ENCODE measurements around the gene KRTAP23-1. TPM values are rescaled to one million over a fixed set of nuclear protein-coding genes. Genes with fewer than 3 reads are reported as not detected.

KRTAP23-1 gene, protein sequence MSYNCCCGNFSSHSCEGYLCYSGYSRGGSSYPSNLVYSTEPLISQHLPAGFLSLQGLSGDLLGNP
- polyA plus RNA-seq (2012; rRNA removed) = not detected in 2 replicates
- not detected in 2 replicates for polyA plus RNA-seq (2012; cell fraction: cytosol; rRNA removed)
- polyA plus RNA-seq (2012; cell fraction: nucleus; rRNA removed) = not detected in 2 replicates

DNA sequence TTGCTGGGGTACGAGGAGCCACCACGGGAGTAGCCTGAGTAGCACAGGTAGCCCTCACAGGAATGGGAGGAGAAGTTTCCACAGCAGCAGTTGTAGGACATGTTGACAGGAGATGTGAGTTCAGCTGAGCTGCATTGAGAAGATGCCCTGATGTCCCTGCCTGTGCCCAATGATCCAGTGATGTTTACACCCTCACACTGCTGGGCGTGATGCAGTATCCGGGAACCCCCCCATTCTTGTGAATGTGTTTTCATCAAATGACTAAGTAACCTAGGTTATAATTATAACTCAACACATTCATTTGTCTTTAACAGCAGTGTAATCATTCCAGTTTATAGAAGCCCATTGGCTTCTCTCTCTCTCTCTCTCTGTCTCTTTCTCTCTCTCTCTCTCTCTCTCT, at the start of gene KRTAP23-1:
TSS of gene KRTAP23-1 (minus strand) at position 101 of the 400 bp plus-strand sequence. CDS start at position 101, 0 bp downstream.
- POLR2A ChIA-PET = no interaction called here

DNA sequence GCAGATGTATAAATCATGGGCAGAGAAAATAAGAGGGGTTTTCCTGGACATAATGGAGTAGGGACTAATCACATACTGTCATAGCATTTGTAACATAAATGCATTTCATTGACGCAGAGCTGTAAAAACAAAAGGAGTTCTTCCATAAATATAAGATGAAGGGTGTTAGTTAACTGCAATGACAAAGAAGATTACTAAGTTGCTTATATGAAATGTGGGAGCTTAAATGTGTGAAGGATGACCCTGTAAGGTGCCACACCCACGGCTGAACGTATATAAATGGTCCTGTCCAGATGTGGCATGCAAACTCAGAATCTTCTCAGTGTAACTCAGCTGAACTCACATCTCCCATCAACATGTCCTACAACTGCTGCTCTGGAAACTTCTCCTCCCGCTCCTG, 47.3 kb upstream of the KRTAP23-1 start, which contains the start of gene KRTAP13-1:
TSS of gene KRTAP13-1 (plus strand) at position 301 of the 400 bp plus-strand sequence. CDS start at position 357, 56 bp downstream.
- Histone ChIP-seq H4K20me1 (ENCODE audit: insufficient read depth) (no peaks in the 10 kb centered on the region), H3K27me3 (ENCODE audit: insufficient read depth) (peaks cover 9% of the 10 kb centered on the region), H2AFZ (ENCODE audit: low read depth) (no peak within 1 kb of the TSS), H3K9me2 (no peaks in the 10 kb centered on the region), H3K9me3 (no peaks in the 10 kb centered on the region), H3K4me1 (ENCODE audit: control insufficient read depth in 1 of 2, insufficient read depth in 2 of 2, low read depth in 1 of 2, low read length in 1 of 2) (no peaks in the 10 kb centered on the region), H3K4me3 (ENCODE audit: low read depth in 2 of 2, low read length in 1 of 2) (no peak within 1 kb of the TSS), H3K36me3 (replicated peaks in 1 of 2; ENCODE audit: control insufficient read depth in 1 of 2, insufficient read depth in 2 of 2, low read length in 1 of 2) (no peaks in the 10 kb centered on the region), H3K79me2 (ENCODE audit: insufficient read depth) (no peaks in the 10 kb centered on the region), H3F3A (replicated peaks; ENCODE audit: insufficient read depth) (no peaks in the 10 kb centered on the region), H3K27ac (ENCODE audit: low read depth in 2 of 2, low read length in 1 of 2) (no peak within 1 kb of the TSS), H3K9ac (no peak within 1 kb of the TSS), H3K4me2 (no peak within 1 kb of the TSS)
- POLR2A ChIA-PET = no interaction called here
- CTCF ChIA-PET = no interaction called here
- no peak for DNase-seq
- 3% methylated on average over 4 of the region's 4 CpGs for WGBS (ENCODE audit: low lambda C conversion rate)
- TF ChIP-seq PBX3 (IDR thresholded peaks at IDR 0.05) (no peak), YY1 (IDR thresholded peaks at IDR 0.05; ENCODE audit: low read depth) (no peak), TEAD4 (IDR thresholded peaks at IDR 0.05; ENCODE audit: borderline replicate concordance, insufficient read depth) (no peak), RAD21 (IDR thresholded peaks at IDR 0.05; ENCODE audit: low read length) (no peak), RCOR1 (IDR thresholded peaks at IDR 0.05; ENCODE audit: low read length) (no peak), GATA2 (CRISPR knock-in tag; IDR thresholded peaks at IDR 0.05) (no peak), NFIC (IDR thresholded peaks at IDR 0.05; ENCODE audit: borderline replicate concordance) (no peak), FOSL2 (IDR thresholded peaks at IDR 0.05; ENCODE audit: borderline replicate concordance, low read depth) (no peak), FOXJ3 (CRISPR knock-in tag; IDR thresholded peaks at IDR 0.05) (no peak), USF2 (IDR thresholded peaks at IDR 0.05; ENCODE audit: borderline replicate concordance, low read depth, low read length) (no peak), ZBTB33 (IDR thresholded peaks at IDR 0.05; ENCODE audit: borderline replicate concordance, low read depth) (no peak), RXRA (IDR thresholded peaks at IDR 0.05; ENCODE audit: borderline replicate concordance, low read depth) (no peak), SMC3 (IDR thresholded peaks at IDR 0.05; ENCODE audit: low read depth, low read length) (no peak), TCF12 (IDR thresholded peaks at IDR 0.05) (no peak)

More for the DNA sequence above, at the start of gene KRTAP23-1:
- Histone ChIP-seq H3K9me3 (no peaks in the 10 kb centered on the region), H3K27me3 (ENCODE audit: insufficient read depth) (0 out of 2 replicates have a peak, but pooled peaks cover 8% of the 10 kb centered on the region), H3K9me2 (no peaks in the 10 kb centered on the region), H2AFZ (ENCODE audit: low read depth) (no peak within 1 kb of the TSS), H4K20me1 (ENCODE audit: insufficient read depth) (no peaks in the 10 kb centered on the region), H3K4me1 (ENCODE audit: control insufficient read depth in 1 of 2, insufficient read depth in 2 of 2, low read depth in 1 of 2, low read length in 1 of 2) (no peaks in the 10 kb centered on the region), H3K27ac (ENCODE audit: low read depth in 2 of 2, low read length in 1 of 2) (no peak within 1 kb of the TSS), H3K4me3 (ENCODE audit: low read depth in 2 of 2, low read length in 1 of 2) (no peak within 1 kb of the TSS), H3F3A (replicated peaks; ENCODE audit: insufficient read depth) (no peaks in the 10 kb centered on the region), H3K4me2 (no peak within 1 kb of the TSS), H3K9ac (no peak within 1 kb of the TSS), H3K36me3 (replicated peaks in 1 of 2; ENCODE audit: control insufficient read depth in 1 of 2, insufficient read depth in 2 of 2, low read length in 1 of 2) (no peaks in the 10 kb centered on the region), H3K79me2 (ENCODE audit: insufficient read depth) (no peaks in the 10 kb centered on the region)
- DNase-seq = no peak
- CTCF ChIA-PET = no interaction called here
- TF ChIP-seq MXI1 (IDR thresholded peaks at IDR 0.05; ENCODE audit: low read depth, low read length) (no peak), EP300 (IDR thresholded peaks at IDR 0.05; ENCODE audit: borderline replicate concordance in 1 of 2, low read depth in 1 of 2, low read length in 1 of 2) (no peak), REST (IDR thresholded peaks at IDR 0.05; ENCODE audit: low read depth, low read length) (no peak), CHD2 (IDR thresholded peaks at IDR 0.05; ENCODE audit: low read length, partially characterized antibody) (no peak), YY1 (IDR thresholded peaks at IDR 0.05; ENCODE audit: low read depth) (no peak), RAD21 (IDR thresholded peaks at IDR 0.05; ENCODE audit: low read length) (no peak)
- 0% methylated on average over 4 of the region's 4 CpGs for WGBS (ENCODE audit: low lambda C conversion rate)

All from SK-N-SH (cell line).